ENCODE measurements around the gene NIPAL1. TPM values are rescaled to one million over a fixed set of nuclear protein-coding genes. Genes with fewer than 3 reads are reported as not detected.

NIPAL1 gene
- total RNA-seq, 1 experiment from 2014 or later, result 21.0 TPM

DNA sequence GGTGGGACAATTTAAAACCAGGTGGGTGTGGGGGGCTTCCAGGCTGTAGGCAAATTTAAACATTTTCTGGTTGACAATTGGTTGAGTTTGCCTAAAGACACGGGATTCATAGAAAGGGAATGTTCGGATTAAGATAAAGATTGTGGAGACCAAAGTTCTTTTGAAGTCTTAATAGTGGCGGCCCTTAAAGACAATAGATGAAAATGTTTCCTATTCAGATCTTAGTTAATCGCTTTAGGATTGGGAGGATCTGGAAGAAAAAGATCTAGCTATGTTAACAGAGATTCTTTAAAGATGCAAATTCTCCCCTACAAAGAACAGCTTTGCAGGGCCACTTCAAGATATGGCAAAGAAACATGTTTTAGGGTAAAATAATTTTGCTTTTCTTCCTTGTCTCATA lies 4.8 kb upstream of the NIPAL1 start:
- BruUV-seq (replicated peaks), result no TSS peak
- Mint-ChIP-seq H3K36me3 (ENCODE audit: insufficient read depth, unreplicated experiment) (peaks cover 13% of the 10 kb centered on the region), H3K27ac (ENCODE audit: unreplicated experiment) (no peak overlapping the region), H3K4me1 (ENCODE audit: low read depth, unreplicated experiment) (no peaks in the 10 kb centered on the region), H3K4me3 (ENCODE audit: low read depth, unreplicated experiment) (no peak overlapping the region), H3K27me3 (ENCODE audit: unreplicated experiment) (no peaks in the 10 kb centered on the region), H3K9me3 (ENCODE audit: low read depth, unreplicated experiment) (peaks cover 2% of the 10 kb centered on the region)
- no peak for DNase-seq
- TF ChIP-seq, protein P1, sequence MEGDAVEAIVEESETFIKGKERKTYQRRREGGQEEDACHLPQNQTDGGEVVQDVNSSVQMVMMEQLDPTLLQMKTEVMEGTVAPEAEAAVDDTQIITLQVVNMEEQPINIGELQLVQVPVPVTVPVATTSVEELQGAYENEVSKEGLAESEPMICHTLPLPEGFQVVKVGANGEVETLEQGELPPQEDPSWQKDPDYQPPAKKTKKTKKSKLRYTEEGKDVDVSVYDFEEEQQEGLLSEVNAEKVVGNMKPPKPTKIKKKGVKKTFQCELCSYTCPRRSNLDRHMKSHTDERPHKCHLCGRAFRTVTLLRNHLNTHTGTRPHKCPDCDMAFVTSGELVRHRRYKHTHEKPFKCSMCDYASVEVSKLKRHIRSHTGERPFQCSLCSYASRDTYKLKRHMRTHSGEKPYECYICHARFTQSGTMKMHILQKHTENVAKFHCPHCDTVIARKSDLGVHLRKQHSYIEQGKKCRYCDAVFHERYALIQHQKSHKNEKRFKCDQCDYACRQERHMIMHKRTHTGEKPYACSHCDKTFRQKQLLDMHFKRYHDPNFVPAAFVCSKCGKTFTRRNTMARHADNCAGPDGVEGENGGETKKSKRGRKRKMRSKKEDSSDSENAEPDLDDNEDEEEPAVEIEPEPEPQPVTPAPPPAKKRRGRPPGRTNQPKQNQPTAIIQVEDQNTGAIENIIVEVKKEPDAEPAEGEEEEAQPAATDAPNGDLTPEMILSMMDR (IDR thresholded peaks at IDR 0.05; ENCODE audit: unreplicated experiment), result no peak
- CTCF ChIA-PET, result no interaction called here
- intact Hi-C loops (cut with micrococcal nuclease; ENCODE audit: unreplicated experiment), result no loop called here

DNA sequence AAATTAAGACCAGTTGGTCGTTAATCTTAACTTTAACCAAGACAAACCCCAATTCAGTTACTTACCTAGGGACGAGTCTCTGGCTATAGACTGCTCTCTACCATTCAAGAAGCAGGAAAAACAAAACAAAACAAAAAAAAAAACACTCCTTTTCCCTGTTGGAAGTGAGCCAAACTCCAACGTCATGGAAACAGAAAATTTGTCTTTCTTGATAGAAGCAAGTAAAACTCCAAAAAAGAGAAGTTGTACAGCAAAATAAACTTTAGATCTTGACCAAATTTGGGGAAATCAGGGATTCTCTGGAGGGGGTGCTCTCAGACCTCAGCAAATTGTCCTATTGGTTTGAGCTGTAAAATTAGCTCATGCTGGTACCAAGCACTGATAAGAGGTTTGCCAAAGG lies 3.7 kb upstream of the NIPAL1 start:
- Mint-ChIP-seq H3K4me3 (ENCODE audit: low read depth, unreplicated experiment) (no peak overlapping the region), H3K27ac (ENCODE audit: unreplicated experiment) (no peak overlapping the region), H3K9me3 (ENCODE audit: low read depth, unreplicated experiment) (peaks cover 2% of the 10 kb centered on the region), H3K27me3 (ENCODE audit: unreplicated experiment) (no peaks in the 10 kb centered on the region), H3K4me1 (ENCODE audit: low read depth, unreplicated experiment) (no peaks in the 10 kb centered on the region), H3K36me3 (ENCODE audit: insufficient read depth, unreplicated experiment) (peaks cover 22% of the 10 kb centered on the region)
- CTCF ChIA-PET, result no interaction called here
- no peak for DNase-seq
- TF ChIP-seq, protein P1 (IDR thresholded peaks at IDR 0.05; ENCODE audit: unreplicated experiment), result no peak
- no TSS peak for BruUV-seq (replicated peaks)
- intact Hi-C loops (cut with micrococcal nuclease; ENCODE audit: unreplicated experiment), result no loop called here

DNA sequence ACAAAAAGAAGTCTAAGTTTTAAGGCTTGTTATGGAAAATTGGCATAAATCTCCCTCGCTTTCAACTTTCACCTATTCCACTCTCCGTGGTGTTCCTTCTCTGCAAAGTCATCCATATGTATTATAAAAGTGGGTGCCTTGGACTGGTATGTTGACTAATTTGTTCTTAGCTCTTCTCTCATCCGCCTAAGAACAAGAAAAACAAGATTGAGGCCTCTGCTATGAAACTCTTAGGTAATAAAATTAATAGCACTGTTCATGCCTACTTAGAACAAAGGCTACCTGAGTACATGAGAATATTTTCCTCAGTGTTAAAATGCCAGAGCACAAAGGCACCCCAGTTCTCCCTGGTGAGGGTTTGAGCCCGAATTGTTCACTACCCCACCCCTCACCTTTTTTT lies 1.4 kb upstream of the NIPAL1 start:
- H3K27ac Mint-ChIP-seq (ENCODE audit: unreplicated experiment), result peak overlapping the region; percentile 63
- no TSS peak for BruUV-seq (replicated peaks)

DNA sequence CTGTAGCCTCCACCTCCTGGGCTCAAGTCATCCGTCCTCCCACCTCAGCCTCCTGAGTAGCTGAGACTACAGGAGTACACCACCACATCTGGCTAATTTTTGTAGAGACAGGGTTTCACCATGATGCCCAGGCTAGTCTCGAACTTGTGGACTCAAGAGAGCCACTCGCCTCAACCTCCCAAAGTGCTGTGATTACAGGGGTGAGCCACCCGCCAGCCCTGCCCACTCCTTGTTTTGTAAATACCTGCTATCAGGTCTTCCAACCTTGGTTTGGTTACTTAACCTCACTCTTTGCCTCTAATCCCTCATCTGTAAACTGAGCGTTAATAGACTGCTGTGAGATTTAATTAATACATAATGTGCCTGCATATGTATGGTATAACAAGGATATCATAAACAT lies 894 bp upstream of the NIPAL1 start:
- Mint-ChIP-seq H3K27ac (ENCODE audit: unreplicated experiment) (peak overlapping the region; percentile 63), H3K27me3 (ENCODE audit: unreplicated experiment) (no peaks in the 10 kb centered on the region), H3K4me1 (ENCODE audit: low read depth, unreplicated experiment) (peaks cover 14% of the 10 kb centered on the region), H3K4me3 (ENCODE audit: low read depth, unreplicated experiment) (peak overlapping the region; percentile 89), H3K36me3 (ENCODE audit: insufficient read depth, unreplicated experiment) (peaks cover 22% of the 10 kb centered on the region), H3K9me3 (ENCODE audit: low read depth, unreplicated experiment) (peaks cover under 1% of the 10 kb centered on the region)
- BruUV-seq (replicated peaks), result TSS peak; percentile 38
- TF ChIP-seq, protein P1 (IDR thresholded peaks at IDR 0.05; ENCODE audit: unreplicated experiment), result no peak
- intact Hi-C loops (cut with micrococcal nuclease; ENCODE audit: unreplicated experiment), result loop anchor here (1.0 to 5.0 kb wide), 3 partner anchors 57 to 94 kb away; no protein-coding TSS in a partner anchor
- CTCF ChIA-PET, result no interaction called here
- no peak for DNase-seq

More for the DNA sequence above, 1.4 kb upstream of the NIPAL1 start:
- H3K4me1 Mint-ChIP-seq (ENCODE audit: low read depth, unreplicated experiment), result peaks cover 11% of the 10 kb centered on the region
- no peaks in the 10 kb centered on the region for H3K27me3 Mint-ChIP-seq (ENCODE audit: unreplicated experiment)
- peaks cover 22% of the 10 kb centered on the region for H3K36me3 Mint-ChIP-seq (ENCODE audit: insufficient read depth, unreplicated experiment)
- intact Hi-C loops (cut with micrococcal nuclease; ENCODE audit: unreplicated experiment), result loop anchor here (5.0 kb wide), 2 partner anchors 57 to 88 kb away; no protein-coding TSS in a partner anchor
- CTCF ChIA-PET, result no interaction called here
- TF ChIP-seq, protein P1 (IDR thresholded peaks at IDR 0.05; ENCODE audit: unreplicated experiment), result no peak
- DNase-seq, result no peak
- peak overlapping the region; percentile 89 for H3K4me3 Mint-ChIP-seq (ENCODE audit: low read depth, unreplicated experiment)
- H3K9me3 Mint-ChIP-seq (ENCODE audit: low read depth, unreplicated experiment), result peaks cover 2% of the 10 kb centered on the region
